GM23338 (cell line): Measurements from ENCODE around the gene SEMA3E. TPM values are rescaled to one million over a fixed set of nuclear protein-coding genes. Genes with fewer than 3 reads are reported as not detected.
A peak's percentile ranks its signal among the peaks of the same experiment; 100 is the strongest.

ENCODE experiments used
- ATAC-seq: fragments of 200-7000 bp; cut with Tn5 transposase; 3 replicates; pipeline ENCODE4 v1.9.1; 2020
- DNase-seq: peaks from one replicate; pipeline ENCODE4 v3.0.0-alpha.2; 2015; ENCODE audit warnings: low spot score
- H2AFZ ChIP-seq: fragments of 200-600 bp; sonication (generic); 2 replicates; pipeline ENCODE4 v1.8.0; 2016; ENCODE audit warnings: antibody characterized with exemption, mild to moderate bottlenecking, moderate library complexity
- H3F3A ChIP-seq: fragments of 200-600 bp; sonication (generic); replicated peaks from 2 replicates; pipeline ENCODE4 v1.8.0; 2017; ENCODE audit warnings: antibody characterized with exemption, mixed run types, low read depth
- H3K27ac ChIP-seq: fragments of 200-600 bp; sonication (generic); 2 replicates; pipeline ENCODE4 v1.6.1; 2016; ENCODE audit warnings: low read depth
- H3K27me3 ChIP-seq: fragments of 200-600 bp; sonication (generic); 2 replicates; pipeline ENCODE4 v1.8.0; 2016; ENCODE audit warnings: mild to moderate bottlenecking, mixed run types, moderate library complexity; ENCODE audit not compliant: insufficient read depth
- H3K36me3 ChIP-seq: fragments of 200-600 bp; sonication (generic); 2 replicates; pipeline ENCODE4 v1.8.0; 2016; ENCODE audit warnings: mild to moderate bottlenecking; ENCODE audit not compliant: insufficient read depth
- H3K4me1 ChIP-seq: fragments of 200-600 bp; sonication (generic); 2 replicates; pipeline ENCODE4 v1.8.0; 2016; ENCODE audit warnings: mild to moderate bottlenecking, moderate library complexity; ENCODE audit not compliant: insufficient read depth
- H3K4me2 ChIP-seq: fragments of 200-600 bp; sonication (generic); 2 replicates; pipeline ENCODE4 v1.7.1; 2017; ENCODE audit warnings: mixed run types
- H3K4me3 ChIP-seq: fragments of 200-600 bp; sonication (generic); 2 replicates; pipeline ENCODE4 v1.6.1; 2016; ENCODE audit warnings: mixed run types
- H3K79me2 ChIP-seq: fragments of 200-600 bp; sonication (generic); replicated peaks from 2 replicates; pipeline ENCODE4 v1.8.0; 2017; ENCODE audit warnings: mild to moderate bottlenecking; ENCODE audit not compliant: insufficient read depth
- H3K9me2 ChIP-seq: fragments of 200-600 bp; sonication (generic); 2 replicates; pipeline ENCODE4 v1.8.0; 2017; ENCODE audit not compliant: insufficient read depth
- H4K20me1 ChIP-seq: fragments of 200-600 bp; sonication (generic); replicated peaks from 2 replicates; pipeline ENCODE4 v1.8.0; 2017; ENCODE audit warnings: mild to moderate bottlenecking; ENCODE audit not compliant: insufficient read depth
- H3K27ac Mint-ChIP-seq: 2 replicates; pipeline ENCODE4 v1.8.0; 2020; ENCODE audit warnings: inconsistent platforms, mild to moderate bottlenecking, moderate library complexity, mixed read lengths
- H3K27me3 Mint-ChIP-seq: 3 replicates; pipeline ENCODE4 v1.8.0; 2022; ENCODE audit warnings: low read depth, mild to moderate bottlenecking, moderate library complexity, mixed read lengths, inconsistent platforms; ENCODE audit not compliant: insufficient read depth, poor library complexity
- H3K36me3 Mint-ChIP-seq: 3 replicates; pipeline ENCODE4 v1.8.0; 2021; ENCODE audit warnings: low read depth, mild to moderate bottlenecking, inconsistent platforms, moderate library complexity, mixed read lengths
- H3K4me1 Mint-ChIP-seq: 3 replicates; pipeline ENCODE4 v1.8.0; 2020; ENCODE audit warnings: mild to moderate bottlenecking, inconsistent platforms, mixed read lengths
- H3K4me3 Mint-ChIP-seq: 3 replicates; pipeline ENCODE4 v1.8.0; 2021; ENCODE audit warnings: moderate library complexity, mild to moderate bottlenecking, inconsistent platforms, mixed read lengths
- H3K9me3 Mint-ChIP-seq: 3 replicates; pipeline ENCODE4 v1.8.0; 2020; ENCODE audit warnings: moderate library complexity, mild to moderate bottlenecking, inconsistent platforms, mixed read lengths
- CTCF ChIP-seq, 2 experiments: fragments of 200-600 bp in 1 of 2; sonication (generic) in 1 of 2; conservative IDR thresholded peaks; 2 replicates each; pipeline versions ENCODE4 v1.5.1 to v1.6.1; 2016 to 2017; ENCODE audit warnings: antibody characterized with exemption in 2 of 2, low read depth in 2 of 2, mild to moderate bottlenecking in 2 of 2, moderate library complexity in 1 of 2
- ETS1 ChIP-seq: IDR thresholded peaks from 2 replicates; pipeline ENCODE4 v1.6.1; 2016; ENCODE audit warnings: antibody characterized with exemption
- EZH2 ChIP-seq: fragments of 200-600 bp; sonication (generic); IDR thresholded peaks from one replicate; pipeline ENCODE4 v1.8.0; 2017; ENCODE audit warnings: antibody characterized with exemption, mild to moderate bottlenecking, low read depth; ENCODE audit not compliant: unreplicated experiment
- JUNB ChIP-seq: IDR thresholded peaks from one replicate; pipeline ENCODE4 v1.6.1; 2016; ENCODE audit warnings: antibody characterized with exemption; ENCODE audit not compliant: unreplicated experiment
- NANOG ChIP-seq: IDR thresholded peaks from 2 replicates; pipeline ENCODE4 v1.6.1; 2016; ENCODE audit warnings: antibody characterized with exemption, borderline replicate concordance
- POLR2AphosphoS5 ChIP-seq: IDR thresholded peaks from 2 replicates; pipeline ENCODE4 v1.6.1; 2016; ENCODE audit warnings: antibody characterized with exemption, low read depth
- REST ChIP-seq: IDR thresholded peaks from one replicate; pipeline ENCODE4 v1.6.1; 2018; ENCODE audit warnings: antibody characterized with exemption; ENCODE audit not compliant: unreplicated experiment
- STAT1 ChIP-seq: IDR thresholded peaks from one replicate; pipeline ENCODE4 v1.6.1; 2016; ENCODE audit warnings: antibody characterized with exemption; ENCODE audit not compliant: unreplicated experiment
- ZNF114 ChIP-seq: fragments of 250-450 bp; sonication (Bioruptor Pico); IDR thresholded peaks from 2 replicates; pipeline ENCODE4 v1.5.0; 2020; ENCODE audit warnings: mild to moderate bottlenecking, moderate library complexity
- ZNF331 ChIP-seq: fragments of 250-450 bp; sonication (Bioruptor Pico); IDR thresholded peaks from 2 replicates; pipeline ENCODE4 v1.5.0; 2020; ENCODE audit warnings: low read depth, mild to moderate bottlenecking, moderate library complexity
- polyA plus RNA-seq: library from polyadenylated mRNA; unstranded; fragments of >200 nt; fragmentation: Nextera tagmentation; extraction: Ambion mirVana; gene quantifications from 2 replicates; pipeline ENCODE4 v1.2.1, GENCODE V29; 2016
- total RNA-seq: library from RNA; depleted of rRNA; stranded (reverse); fragments of >200 nt; shearing (Covaris generic); gene quantifications from 2 replicates; pipeline ENCODE4 v1.2.3, GENCODE V29; 2014

Gene SEMA3E
- total and polyA plus RNA-seq, 2 experiments from 2014 or later, result 5.4 to 15.7 TPM

- no peak overlapping the region for H3K27ac Mint-ChIP-seq
- Histone ChIP-seq H3K9me2 (no peaks in the 10 kb centered on the region; the same call in 1 of the 2 replicates), H3F3A (no peaks in the 10 kb centered on the region), H4K20me1 (no peaks in the 10 kb centered on the region), H2AFZ (no peak overlapping the region), H3K79me2 (no peaks in the 10 kb centered on the region), H3K4me2 (no peak overlapping the region), H3K27ac (no peak overlapping the region), H3K36me3 (no peaks in the 10 kb centered on the region), H3K4me3 (no peak overlapping the region), H3K27me3 (no peaks in the 10 kb centered on the region), H3K4me1 (no peaks in the 10 kb centered on the region)
- ATAC-seq (no peak), DNase-seq (no peak)
- no peaks in the 10 kb centered on the region for H3K27me3 Mint-ChIP-seq
- H3K4me1 Mint-ChIP-seq, result peaks cover 2% of the 10 kb centered on the region; the same call in 1 of the 3 replicates
- H3K36me3 Mint-ChIP-seq, result no peaks in the 10 kb centered on the region
- TF ChIP-seq JUNB (no peak), EZH2 (no peak), ZNF114 (CRISPR knock-in tag) (no peak), CTCF (conservative IDR thresholded peaks at IDR 0.05; ENCODE audit: low read depth in 2 of 2) (no peak), NANOG (no peak), ETS1 (no peak), ZNF331 (CRISPR knock-in tag) (no peak), POLR2AphosphoS5 (no peak)
- H3K9me3 Mint-ChIP-seq, result no peaks in the 10 kb centered on the region
- H3K4me3 Mint-ChIP-seq, result no peak overlapping the region
Observed at GRCh38 chr7:83528925-83529423, 120.0 kb downstream of the SEMA3E start.

GRCh38 chr7:83524277-83525075 is 124.5 kb downstream of the SEMA3E start:
- DNase-seq, result peak; percentile 30
- Histone ChIP-seq H3K4me3 (no peak overlapping the region), H4K20me1 (no peaks in the 10 kb centered on the region), H3K79me2 (no peaks in the 10 kb centered on the region), H2AFZ (no peak overlapping the region), H3K9me2 (no peaks in the 10 kb centered on the region; the same call in 1 of the 2 replicates), H3F3A (no peaks in the 10 kb centered on the region), H3K27me3 (no peaks in the 10 kb centered on the region), H3K4me1 (no peaks in the 10 kb centered on the region), H3K36me3 (no peaks in the 10 kb centered on the region), H3K4me2 (no peak overlapping the region), H3K27ac (no peak overlapping the region)
- H3K27me3 Mint-ChIP-seq, result no peaks in the 10 kb centered on the region
- no peak overlapping the region for H3K27ac Mint-ChIP-seq
- H3K36me3 Mint-ChIP-seq, result no peaks in the 10 kb centered on the region
- H3K4me1 Mint-ChIP-seq, result peaks cover 2% of the 10 kb centered on the region; the same call in 1 of the 3 replicates
- peak; percentile 57 for ATAC-seq
- no peaks in the 10 kb centered on the region for H3K9me3 Mint-ChIP-seq
- no peak overlapping the region for H3K4me3 Mint-ChIP-seq
- TF ChIP-seq ZNF114 (CRISPR knock-in tag) (no peak), REST (no peak), STAT1 (no peak), ZNF331 (CRISPR knock-in tag) (no peak), EZH2 (no peak), ETS1 (no peak), JUNB (no peak)
